ENCODE measurements around the gene CMAS. TPM values are rescaled to one million over a fixed set of nuclear protein-coding genes. Genes with fewer than 3 reads are reported as not detected.
"Not testable (repeated sequence)": the region's sequence is repeated elsewhere in the genome, so short reads cannot be mapped to it uniquely, and the experiment has no call there.

CMAS gene
- total RNA-seq, 1 experiment from 2014 or later: 70.4 TPM

DNA sequence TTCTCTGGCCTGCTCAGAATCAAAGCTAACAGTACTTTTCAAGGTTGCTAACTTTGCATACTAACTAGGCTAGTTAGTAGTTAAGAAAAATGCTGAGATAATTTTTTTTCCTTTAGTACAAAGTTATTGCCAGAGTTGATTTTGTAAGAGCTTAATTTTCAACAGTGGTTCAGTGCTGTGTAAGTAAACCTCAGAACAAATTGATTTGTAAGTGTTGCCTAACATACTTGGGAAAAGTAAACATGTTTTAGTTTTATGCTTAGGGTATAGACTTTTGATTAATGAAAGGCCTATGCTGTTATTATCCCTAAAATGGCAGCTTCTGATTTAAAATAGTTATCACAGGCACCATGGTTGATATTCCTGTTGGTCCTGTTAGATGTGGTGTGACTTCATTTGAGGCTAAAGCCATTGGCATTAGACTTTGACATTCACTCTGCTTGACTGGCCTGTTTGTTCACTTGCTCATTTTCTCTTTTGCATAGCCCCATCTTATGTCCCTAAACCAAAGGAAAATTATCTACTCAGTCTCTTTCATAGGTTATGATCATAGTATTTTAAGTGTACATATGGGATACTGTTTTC lies 5.2 kb downstream of the CMAS start:
- no TSS peak for BruUV-seq (replicated peaks)
- Histone ChIP-seq H3K9me3 (no peaks in the 10 kb centered on the region), H3K4me1 (peaks cover 44% of the 10 kb centered on the region), H3K36me3 (ENCODE audit: control insufficient read depth, insufficient read depth, low read length) (peaks cover 2% of the 10 kb centered on the region; the same call in 1 of the 2 replicates), H3K4me3 (ENCODE audit: low read depth, low read length) (no peak overlapping the region), H3K27me3 (replicated peaks; ENCODE audit: control insufficient read depth, insufficient read depth, low read length) (no peaks in the 10 kb centered on the region)
- no peak overlapping the region for H3K4me3 Mint-ChIP-seq (ENCODE audit: unreplicated experiment)
- H3K9me3 Mint-ChIP-seq (ENCODE audit: unreplicated experiment): no peaks in the 10 kb centered on the region
- CTCF ChIA-PET: interaction anchor here (0.6 kb wide), 1 partner anchor 354 kb away, joined by 3 read pairs; no protein-coding TSS in a partner anchor
- DNase-seq: no peak
- TF ChIP-seq, protein P1, sequence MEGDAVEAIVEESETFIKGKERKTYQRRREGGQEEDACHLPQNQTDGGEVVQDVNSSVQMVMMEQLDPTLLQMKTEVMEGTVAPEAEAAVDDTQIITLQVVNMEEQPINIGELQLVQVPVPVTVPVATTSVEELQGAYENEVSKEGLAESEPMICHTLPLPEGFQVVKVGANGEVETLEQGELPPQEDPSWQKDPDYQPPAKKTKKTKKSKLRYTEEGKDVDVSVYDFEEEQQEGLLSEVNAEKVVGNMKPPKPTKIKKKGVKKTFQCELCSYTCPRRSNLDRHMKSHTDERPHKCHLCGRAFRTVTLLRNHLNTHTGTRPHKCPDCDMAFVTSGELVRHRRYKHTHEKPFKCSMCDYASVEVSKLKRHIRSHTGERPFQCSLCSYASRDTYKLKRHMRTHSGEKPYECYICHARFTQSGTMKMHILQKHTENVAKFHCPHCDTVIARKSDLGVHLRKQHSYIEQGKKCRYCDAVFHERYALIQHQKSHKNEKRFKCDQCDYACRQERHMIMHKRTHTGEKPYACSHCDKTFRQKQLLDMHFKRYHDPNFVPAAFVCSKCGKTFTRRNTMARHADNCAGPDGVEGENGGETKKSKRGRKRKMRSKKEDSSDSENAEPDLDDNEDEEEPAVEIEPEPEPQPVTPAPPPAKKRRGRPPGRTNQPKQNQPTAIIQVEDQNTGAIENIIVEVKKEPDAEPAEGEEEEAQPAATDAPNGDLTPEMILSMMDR (IDR thresholded peaks at IDR 0.05; ENCODE audit: insufficient read depth in 1 of 2, low read depth in 1 of 2, low read length in 1 of 2, severe bottlenecking in 1 of 2, unreplicated experiment in 1 of 2): no peak
- intact Hi-C loops (cut with micrococcal nuclease; ENCODE audit: unreplicated experiment): no loop called here
- POLR2A ChIA-PET: interaction anchor here (0.5 kb wide), 1 partner anchor 353 kb away, joined by 3 read pairs; no protein-coding TSS in a partner anchor
- H3K27ac Mint-ChIP-seq (ENCODE audit: unreplicated experiment): no peak overlapping the region
- peaks cover 19% of the 10 kb centered on the region for H3K36me3 Mint-ChIP-seq (ENCODE audit: insufficient read depth, unreplicated experiment)
- H3K27me3 Mint-ChIP-seq (ENCODE audit: insufficient read depth, unreplicated experiment): no peaks in the 10 kb centered on the region
- H3K4me1 Mint-ChIP-seq (ENCODE audit: low read depth, unreplicated experiment): peaks cover 51% of the 10 kb centered on the region

DNA sequence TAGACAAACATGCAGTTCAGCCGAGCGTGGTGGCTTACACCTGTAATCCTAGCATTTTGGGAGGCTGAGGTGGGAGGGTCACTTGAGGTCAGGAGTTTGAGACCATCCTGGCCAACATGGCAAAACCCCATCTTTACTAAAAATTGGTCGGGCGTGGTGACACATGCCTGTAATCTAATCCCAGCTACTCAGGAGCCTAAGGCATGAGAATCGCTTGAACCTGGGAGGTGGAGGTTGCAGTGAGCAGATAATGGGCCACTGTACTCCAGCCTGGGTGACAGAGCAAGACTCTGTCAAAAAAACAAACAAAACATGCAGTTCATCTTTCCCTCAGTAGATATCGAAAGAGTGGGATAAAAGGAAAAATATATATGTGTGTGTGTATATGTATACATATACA lies 7.0 kb downstream of the CMAS start:
- intact Hi-C loops (cut with micrococcal nuclease; ENCODE audit: unreplicated experiment); DNase-seq; H3K4me3 ChIP-seq (ENCODE audit: low read depth, low read length); BruUV-seq (replicated peaks); H3K36me3 ChIP-seq (ENCODE audit: control insufficient read depth, insufficient read depth, low read length); H3K9me3 Mint-ChIP-seq (ENCODE audit: unreplicated experiment); H3K27ac Mint-ChIP-seq (ENCODE audit: unreplicated experiment); H3K27me3 ChIP-seq (replicated peaks; ENCODE audit: control insufficient read depth, insufficient read depth, low read length); H3K27me3 Mint-ChIP-seq (ENCODE audit: insufficient read depth, unreplicated experiment); POLR2A ChIA-PET; H3K4me3 Mint-ChIP-seq (ENCODE audit: unreplicated experiment); CTCF ChIA-PET; H3K9me3 ChIP-seq: not testable (repeated sequence)
- peaks cover 30% of the 10 kb centered on the region for H3K36me3 Mint-ChIP-seq (ENCODE audit: insufficient read depth, unreplicated experiment)
- peaks cover 45% of the 10 kb centered on the region for H3K4me1 ChIP-seq
- H3K4me1 Mint-ChIP-seq (ENCODE audit: low read depth, unreplicated experiment): peaks cover 48% of the 10 kb centered on the region

DNA sequence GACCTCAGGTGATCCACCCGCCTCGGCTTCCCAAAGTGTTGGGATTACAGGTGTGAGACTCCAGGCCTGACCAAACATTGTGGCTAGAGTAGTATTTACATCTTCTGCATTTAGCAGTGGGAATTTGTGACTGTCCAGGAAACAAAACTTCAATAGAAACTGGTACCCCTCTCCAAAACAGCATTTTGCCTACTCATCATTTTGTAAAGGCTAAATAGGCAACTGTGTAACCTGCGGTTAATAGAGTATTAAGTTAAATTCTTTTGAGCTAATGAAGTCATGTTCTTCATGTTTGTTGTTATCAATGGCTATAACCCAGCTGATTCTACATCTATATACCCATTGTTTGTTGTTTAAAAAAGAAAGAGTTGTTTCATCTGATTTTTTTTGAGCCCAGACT lies 8.1 kb downstream of the CMAS start:
- DNase-seq: no peak
- H3K4me1 ChIP-seq: peaks cover 39% of the 10 kb centered on the region
- intact Hi-C loops (cut with micrococcal nuclease; ENCODE audit: unreplicated experiment): no loop called here
- Mint-ChIP-seq H3K36me3 (ENCODE audit: insufficient read depth, unreplicated experiment) (peaks cover 38% of the 10 kb centered on the region), H3K27me3 (ENCODE audit: insufficient read depth, unreplicated experiment) (no peaks in the 10 kb centered on the region), H3K4me1 (ENCODE audit: low read depth, unreplicated experiment) (peaks cover 37% of the 10 kb centered on the region), H3K9me3 (ENCODE audit: unreplicated experiment) (no peaks in the 10 kb centered on the region), H3K4me3 (ENCODE audit: unreplicated experiment) (no peak overlapping the region), H3K27ac (ENCODE audit: unreplicated experiment) (no peak overlapping the region)
- TF ChIP-seq, protein P1 (IDR thresholded peaks at IDR 0.05; ENCODE audit: insufficient read depth in 1 of 2, low read depth in 1 of 2, low read length in 1 of 2, severe bottlenecking in 1 of 2, unreplicated experiment in 1 of 2): no peak
- no peaks in the 10 kb centered on the region for H3K27me3 ChIP-seq (replicated peaks; ENCODE audit: control insufficient read depth, insufficient read depth, low read length)
- H3K36me3 ChIP-seq (ENCODE audit: control insufficient read depth, insufficient read depth, low read length): no peaks in the 10 kb centered on the region
- H3K9me3 ChIP-seq: no peaks in the 10 kb centered on the region
- H3K4me3 ChIP-seq (ENCODE audit: low read depth, low read length): no peak overlapping the region
- ChIA-PET POLR2A (no interaction called here), CTCF (no interaction called here)
- BruUV-seq (replicated peaks): no TSS peak

All from Caco-2 (cell line).